GM21381 (cell line): ENCODE results near the gene CD3D.
"Not testable (repeated sequence)": the region's sequence is repeated elsewhere in the genome, so short reads cannot be mapped to it uniquely, and the experiment has no call there.

Experiments
- ATAC-seq: cut with Tn5 transposase; IDR thresholded peaks from one replicate; pipeline ENCODE4 v1.9.1; 2021; ENCODE audit warnings: mild to moderate bottlenecking, moderate library complexity; ENCODE audit not compliant: unreplicated experiment

Gene CD3D

GRCh38 chr11:118339281-118339961 lies 3.1 kb downstream of the CD3D start:
- no peak for ATAC-seq

DNA sequence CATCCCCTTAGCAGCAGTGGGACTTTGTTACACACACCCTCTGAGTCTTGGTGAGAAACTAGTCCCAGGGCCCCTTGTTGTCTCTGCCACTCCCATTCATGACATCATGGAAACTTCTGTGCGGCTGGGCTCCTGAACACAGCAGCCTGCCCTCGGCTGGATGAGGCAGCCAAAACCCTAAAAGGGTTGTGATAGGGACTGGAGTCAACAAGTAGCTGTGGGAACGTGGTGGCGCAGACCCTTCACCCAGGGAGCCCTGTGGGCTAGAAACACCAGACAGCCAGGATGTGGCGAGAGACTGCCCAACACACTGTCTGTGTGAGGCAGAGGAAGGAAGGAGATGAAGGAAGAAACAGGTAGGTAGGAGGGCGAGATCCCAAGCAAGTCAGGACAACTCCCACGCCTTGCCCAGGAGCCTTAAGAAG lies 3.9 kb downstream of the CD3D start:
- ATAC-seq, result no peak

DNA sequence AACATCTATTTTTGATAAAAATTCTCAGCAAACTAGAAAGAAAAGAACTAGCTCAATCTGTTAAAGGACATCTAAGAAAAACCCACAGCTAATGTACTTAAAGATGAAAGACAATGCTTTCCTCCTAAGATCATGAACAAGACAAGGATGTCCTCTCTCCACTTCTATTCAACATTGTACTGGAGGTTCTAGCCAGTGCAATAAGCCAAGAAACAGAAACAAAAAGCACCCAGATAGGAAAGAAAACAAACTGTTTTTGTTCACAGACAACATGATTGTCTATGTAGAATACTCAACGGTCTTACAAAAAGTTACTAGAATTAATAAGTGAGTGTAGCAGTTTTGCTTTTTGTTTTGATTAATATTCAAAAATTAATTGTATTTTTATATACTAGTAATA lies 7.8 kb downstream of the CD3D start:
- no peak for ATAC-seq

- no peak for ATAC-seq
Measured at GRCh38 chr11:118328745-118329144, 13.8 kb downstream of the CD3D start.

GRCh38 chr11:118325283-118325682 lies 17.2 kb downstream of the CD3D start:
- ATAC-seq, result no peak

GRCh38 chr11:118322721-118323120 lies 19.8 kb downstream of the CD3D start:
- no peak for ATAC-seq

DNA sequence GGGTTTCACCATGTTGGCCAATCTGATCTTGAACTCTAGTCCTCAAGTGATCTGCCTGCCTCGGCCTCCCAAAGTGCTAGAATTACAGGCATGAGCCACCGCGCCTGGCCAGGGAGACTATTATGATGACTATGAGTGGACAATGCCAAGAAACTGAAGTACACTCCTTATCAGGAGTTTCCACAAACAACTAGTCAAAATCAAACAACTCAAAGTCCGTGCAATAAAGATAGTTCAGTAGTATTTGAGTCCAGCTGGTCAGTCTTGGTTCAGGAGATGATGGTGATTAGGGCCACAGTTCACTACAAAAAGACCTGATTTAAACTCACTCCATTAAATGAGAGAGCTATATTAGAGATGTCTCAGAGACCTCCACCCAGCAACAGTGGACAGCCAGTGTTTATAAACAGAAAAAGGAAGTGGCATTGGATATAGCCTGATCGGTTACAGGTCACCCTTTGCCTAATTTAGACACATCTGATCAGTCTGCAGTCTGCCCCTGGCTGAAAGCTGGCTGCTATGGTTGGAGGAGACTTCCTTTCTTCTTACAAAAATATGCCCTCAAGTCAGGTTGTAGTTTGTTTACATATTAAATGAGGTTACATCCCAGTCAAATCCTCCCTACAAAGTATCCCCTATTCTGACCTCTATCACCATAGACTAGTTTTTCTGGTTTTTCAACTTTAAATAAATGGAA lies 21.0 kb downstream of the CD3D start:
- no peak for ATAC-seq

- no peak for ATAC-seq
Measured at GRCh38 chr11:118320515-118320914, 22.0 kb downstream of the CD3D start.

- ATAC-seq, result no peak
Measured at GRCh38 chr11:118319337-118319707, 23.2 kb downstream of the CD3D start.

DNA sequence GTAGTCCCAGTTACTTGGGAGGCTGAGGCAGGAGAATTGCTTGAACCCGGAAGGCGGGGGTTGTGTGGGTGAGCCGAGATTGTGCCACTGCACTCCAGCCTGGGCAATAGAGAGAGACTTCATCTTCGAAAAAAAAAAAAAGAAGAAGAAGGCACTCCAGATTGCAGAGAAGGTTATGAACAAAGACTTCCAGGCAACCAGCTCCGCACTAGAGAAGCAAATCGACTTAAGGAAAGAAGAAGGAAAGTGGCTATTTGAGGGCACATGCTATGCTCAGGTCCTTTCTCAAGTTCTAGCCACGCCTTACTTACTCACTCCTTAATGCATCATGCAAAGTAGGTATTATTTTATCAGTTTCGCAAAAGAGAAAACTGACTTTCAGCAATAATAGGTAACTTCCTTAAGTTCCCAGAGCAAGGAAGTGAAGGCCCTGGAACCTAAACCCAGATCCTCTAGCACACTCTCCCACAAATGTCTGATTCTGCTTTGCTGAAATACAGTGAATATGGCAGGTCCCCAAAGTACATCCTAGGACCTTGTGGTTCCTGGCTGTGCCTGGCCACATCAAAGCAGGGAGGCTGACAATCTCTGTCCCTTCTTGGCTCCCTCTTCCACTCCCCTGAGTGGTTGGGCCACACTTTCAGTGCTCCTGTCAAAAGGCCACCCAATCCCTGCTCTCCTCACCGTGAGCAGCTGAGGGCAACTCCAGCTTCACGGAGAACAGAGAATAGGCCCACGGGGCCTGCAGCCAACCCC lies 23.7 kb downstream of the CD3D start:
- no peak for ATAC-seq

DNA sequence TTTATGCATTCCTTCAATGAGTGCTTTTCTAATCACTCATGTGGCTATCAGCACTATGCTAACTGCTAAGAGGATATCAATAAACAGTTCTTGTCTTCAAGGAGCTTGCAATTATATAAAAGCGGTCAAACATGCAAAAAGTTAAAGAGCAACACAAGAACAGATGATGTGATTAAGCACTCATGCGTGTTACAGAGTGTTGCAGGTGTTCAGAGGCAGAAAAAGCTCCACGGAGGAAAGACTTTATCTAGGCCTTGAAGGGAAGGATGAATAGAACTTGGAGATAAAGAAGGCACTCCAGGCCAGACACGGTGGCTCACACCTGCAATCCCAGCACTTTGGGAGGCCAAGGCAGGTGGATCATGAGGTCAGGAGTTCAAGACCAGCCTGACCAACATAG lies 24.4 kb downstream of the CD3D start:
- ATAC-seq, result no peak

- no peak for ATAC-seq
Measured at GRCh38 chr11:118314988-118315411, 27.5 kb downstream of the CD3D start.

GRCh38 chr11:118313242-118313641 lies 29.3 kb downstream of the CD3D start:
- ATAC-seq, result no peak

DNA sequence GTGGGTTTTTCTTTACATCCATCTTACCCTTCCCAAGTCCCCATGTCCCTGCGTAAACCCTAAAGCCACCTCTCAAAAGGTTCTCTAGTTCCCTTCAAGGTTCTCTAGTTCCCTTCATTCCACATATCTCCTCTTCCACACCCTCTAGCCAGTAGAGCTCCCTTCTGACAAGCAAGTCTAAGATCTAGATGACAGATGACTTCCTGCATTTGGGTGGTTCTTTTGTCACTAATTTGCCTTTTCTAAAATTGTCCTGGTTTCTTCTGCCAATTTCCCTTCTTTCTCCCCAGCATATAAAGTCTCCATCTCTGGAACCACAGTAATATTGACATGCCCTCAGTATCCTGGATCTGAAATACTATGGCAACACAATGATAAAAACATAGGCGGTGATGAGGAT lies 30.2 kb downstream of the CD3D start:
- ATAC-seq, result no peak

DNA sequence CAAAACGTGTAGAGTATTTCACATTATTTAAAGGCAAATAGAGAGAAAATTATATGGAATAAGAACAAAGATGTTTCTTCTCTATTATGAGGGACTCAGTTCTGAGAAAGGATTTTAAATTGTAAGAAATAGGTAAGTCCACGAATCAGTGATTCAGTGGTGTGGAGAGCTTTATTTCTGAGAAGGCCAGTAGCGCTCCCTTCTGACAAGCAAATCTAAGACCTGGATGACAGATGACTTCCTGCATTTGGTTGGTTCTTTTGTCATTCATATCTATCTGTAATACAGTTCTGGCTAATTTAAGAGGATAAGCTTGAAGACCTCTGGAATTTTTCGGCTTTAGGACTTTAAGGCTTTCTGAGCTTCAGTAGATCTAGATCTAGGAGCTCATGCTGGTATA lies 31.0 kb downstream of the CD3D start:
- no peak for ATAC-seq

DNA sequence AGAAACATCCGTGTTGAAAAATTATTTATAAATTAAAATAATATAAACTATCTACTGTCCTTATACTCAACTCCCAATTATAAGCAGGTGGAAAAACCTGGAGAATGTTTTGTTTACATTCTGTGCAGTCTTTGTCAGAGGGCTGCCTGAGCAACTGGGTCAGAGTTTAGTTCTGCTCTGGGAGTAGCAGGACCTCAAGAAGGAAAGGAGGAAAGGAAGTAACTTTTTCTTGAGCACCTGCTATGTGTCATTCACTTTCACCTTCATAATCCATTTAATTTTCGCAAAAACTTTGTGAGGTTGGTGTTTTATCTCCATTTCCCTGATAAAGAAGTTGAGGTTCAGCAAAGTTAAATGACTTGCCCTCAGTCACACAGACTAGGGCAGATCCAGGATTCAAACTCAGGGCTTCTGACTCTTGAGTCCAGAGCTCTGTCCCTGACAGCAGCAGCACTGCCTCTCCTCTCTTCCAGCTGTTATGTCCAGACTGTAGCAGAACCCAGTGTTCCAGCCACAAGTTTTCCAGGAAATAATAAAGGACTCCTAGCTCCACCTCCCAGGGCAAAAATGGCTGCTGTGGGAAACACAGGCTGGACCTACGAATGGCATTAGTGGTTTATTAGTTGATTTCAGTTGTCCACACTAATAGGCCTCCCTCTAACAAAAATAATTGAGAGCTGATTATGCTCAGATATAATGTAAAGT lies 31.6 kb downstream of the CD3D start:
- ATAC-seq, result no peak

DNA sequence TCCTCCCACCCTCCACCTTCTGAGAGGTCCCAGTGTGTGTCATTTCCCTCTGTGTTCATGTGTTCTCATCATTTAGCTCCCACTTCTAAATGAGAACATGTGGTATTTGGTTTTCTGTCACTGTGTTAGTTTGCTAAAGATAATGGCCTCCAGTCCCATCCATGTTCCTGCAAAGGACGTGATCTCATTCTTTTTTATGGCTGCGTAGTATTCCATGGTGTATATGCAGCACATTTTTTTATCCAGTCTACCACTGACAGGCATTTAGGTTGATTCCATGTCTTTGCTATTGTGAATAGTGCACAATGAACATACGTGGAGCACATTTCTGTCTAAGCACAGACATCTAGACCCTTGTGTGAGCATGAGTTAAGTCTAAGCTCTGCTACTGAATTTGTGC lies 32.2 kb downstream of the CD3D start:
- ATAC-seq, result no peak

- ATAC-seq, result not testable (repeated sequence)
Measured at GRCh38 chr11:118308995-118309528, 33.4 kb downstream of the CD3D start.

GRCh38 chr11:118306556-118306955 lies 35.9 kb downstream of the CD3D start:
- ATAC-seq, result no peak

DNA sequence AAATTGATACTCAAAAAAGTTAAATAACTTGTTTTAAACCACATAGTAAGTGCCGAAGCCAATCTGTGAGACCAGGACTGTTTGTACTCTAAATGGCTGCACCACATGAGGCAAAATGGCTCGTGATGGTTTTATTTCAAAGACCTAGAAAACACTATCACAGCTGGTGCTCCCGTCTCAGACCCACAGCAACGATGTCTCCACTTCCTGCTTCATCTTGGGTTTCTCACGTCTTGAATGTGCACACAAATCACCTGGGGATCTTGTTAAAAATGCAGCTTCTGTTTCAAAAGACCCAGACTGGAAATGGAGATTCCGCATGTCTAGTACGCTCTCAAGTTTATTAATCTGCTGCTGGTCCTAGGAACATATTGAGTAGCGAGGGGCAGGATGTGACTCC lies 36.8 kb downstream of the CD3D start:
- no peak for ATAC-seq
